Skeletal muscle cell (primary cell): Measurements from ENCODE around the gene PTCSC3.
"Not testable (repeated sequence)": the region's sequence is repeated elsewhere in the genome, so short reads cannot be mapped to it uniquely, and the experiment has no call there.

Experiments used
- DNase-seq: peaks from one replicate; pipeline ENCODE4 v3.0.0-alpha.2; 2010; ENCODE audit warnings: low read depth
- H3K4me3 ChIP-seq: 2 replicates; pipeline ENCODE4 v1.5.1; 2011; ENCODE audit warnings: low read depth, mild to moderate bottlenecking, control low read depth, low read length, moderate library complexity

PTCSC3 gene

DNA sequence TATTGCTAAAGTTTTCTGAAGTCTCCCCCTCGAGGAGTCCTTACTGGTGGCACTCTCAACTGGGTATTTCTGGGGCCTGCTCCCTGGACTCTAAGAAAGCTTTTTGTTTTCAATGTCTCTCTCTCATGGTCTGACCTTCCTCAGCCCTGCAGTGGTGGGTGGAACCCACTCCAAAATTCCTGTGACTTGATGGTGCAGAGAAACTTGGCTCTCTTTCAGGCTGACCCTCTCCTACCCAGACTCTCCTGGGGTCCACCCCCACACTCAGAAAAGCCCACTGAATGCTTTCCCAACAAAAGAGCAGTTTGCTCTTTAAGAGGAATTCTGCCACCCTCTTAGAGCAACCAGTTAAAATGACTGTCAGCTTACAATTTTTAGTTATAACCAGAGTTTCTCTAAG, 967 bp upstream of the PTCSC3 start:
- H3K4me3 ChIP-seq = no peak overlapping the region
- DNase-seq = no peak

DNA sequence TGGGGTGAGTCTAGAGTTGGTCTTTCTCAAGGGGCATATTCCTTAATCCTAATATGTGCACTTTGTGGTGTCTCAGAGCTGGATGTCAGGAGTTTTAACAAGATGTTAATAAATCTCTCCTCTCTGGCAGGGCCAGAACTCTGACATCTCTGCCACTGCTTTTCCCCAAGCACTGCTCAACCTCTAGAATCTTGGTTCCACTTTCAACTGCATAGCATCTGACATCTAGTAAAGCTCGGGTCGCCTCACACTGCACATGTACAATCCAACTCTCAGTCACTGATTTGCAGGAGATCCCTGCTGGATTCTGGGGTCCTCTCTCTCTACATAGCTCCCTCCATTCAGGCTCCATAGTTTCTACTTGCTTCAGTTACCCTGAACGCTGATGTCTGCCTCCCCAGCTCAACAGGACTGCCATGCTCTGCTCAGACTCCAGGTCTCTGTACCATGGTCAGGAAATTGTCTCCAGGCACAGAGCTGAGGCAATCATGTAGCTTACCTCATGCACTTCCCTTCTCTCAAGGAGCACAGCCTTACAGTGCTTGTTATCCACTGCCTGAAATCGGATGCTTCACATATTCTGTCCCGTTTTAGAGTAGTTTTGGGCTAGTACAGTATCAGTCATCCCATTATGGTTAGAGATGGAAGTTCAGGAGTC, 1.6 kb downstream of the PTCSC3 start:
- H3K4me3 ChIP-seq = no peak overlapping the region

DNA sequence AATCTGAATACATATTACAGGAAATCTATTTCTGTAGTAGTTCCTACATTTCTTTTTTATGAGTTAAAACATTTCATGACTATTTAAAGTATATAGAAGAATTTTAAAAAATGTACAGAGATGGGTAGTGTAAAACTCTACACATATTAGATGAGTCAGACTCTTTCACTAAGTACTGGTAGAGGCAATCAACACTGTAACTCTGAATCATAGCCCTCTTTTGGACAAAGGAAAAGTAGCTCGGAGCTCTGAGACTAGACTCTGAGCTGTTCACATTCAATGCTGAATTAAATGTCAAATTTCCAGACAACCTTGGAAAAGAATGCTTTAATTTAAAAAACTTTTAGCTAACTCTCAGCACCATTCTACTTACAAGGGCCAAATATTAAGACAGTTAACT, 3.4 kb downstream of the PTCSC3 start:
- no peak for DNase-seq
- H3K4me3 ChIP-seq = no peak overlapping the region

More for the DNA sequence above, 1.6 kb downstream of the PTCSC3 start:
- no peak for DNase-seq

DNA sequence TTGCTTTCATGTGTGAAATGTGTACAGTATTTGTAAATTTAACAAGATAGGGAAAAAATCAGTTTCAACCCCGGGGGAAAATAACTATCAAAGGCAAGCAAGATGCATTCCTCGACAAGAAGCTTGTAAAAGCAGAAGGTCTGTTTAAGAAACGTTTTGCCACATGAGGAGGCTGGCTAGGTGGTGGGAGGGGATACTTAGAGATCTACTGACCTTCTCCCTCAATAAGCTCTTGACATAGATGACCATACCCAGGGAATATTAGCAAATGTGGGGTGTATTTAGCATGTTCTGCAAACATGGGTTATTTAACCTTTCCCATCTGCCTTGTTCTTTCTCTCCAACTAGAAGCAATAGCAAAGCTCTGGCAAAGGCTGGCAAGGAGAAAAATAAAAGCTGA, 4.9 kb downstream of the PTCSC3 start:
- no peak for DNase-seq
- no peak overlapping the region for H3K4me3 ChIP-seq

DNA sequence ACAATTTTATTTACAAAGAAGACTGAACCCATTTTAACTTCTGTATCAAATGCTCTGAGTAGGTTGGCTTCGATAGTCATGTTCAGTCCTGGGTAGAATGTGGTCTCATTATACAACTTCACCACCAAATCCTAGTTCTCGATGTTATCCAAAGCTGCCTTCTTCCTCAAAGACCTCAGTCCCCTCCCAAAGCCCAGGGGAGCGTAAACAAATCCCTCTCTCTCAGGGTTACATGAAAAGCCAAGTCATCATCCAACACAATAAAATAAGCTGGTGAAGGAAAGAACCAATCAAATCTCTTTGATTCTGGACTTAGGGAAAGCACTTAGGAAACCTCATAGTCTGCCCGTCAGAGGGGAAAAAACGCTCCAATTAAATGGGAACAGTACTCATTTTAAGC, 9.1 kb downstream of the PTCSC3 start:
- H3K4me3 ChIP-seq = no peak overlapping the region
- DNase-seq = no peak

DNA sequence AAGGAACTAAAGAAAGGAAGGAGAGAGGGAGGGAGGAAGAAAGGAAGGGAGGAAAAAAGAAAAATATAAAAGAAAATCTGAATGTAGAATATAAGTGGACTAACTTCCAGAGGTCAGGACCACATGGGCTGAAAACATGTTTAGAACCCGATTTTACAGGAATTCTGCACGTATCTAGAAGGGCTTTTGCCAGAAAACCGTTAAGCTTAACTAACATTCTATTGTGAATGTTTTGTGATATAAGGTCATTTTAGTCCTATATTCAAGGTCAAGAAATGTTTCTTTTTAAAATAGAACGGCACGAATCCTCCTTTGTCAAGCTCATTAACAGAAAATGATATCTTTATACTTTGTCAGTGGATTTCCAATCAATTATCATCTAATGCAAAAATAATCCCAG, 13.1 kb downstream of the PTCSC3 start:
- no peak for DNase-seq
- no peak overlapping the region for H3K4me3 ChIP-seq

DNA sequence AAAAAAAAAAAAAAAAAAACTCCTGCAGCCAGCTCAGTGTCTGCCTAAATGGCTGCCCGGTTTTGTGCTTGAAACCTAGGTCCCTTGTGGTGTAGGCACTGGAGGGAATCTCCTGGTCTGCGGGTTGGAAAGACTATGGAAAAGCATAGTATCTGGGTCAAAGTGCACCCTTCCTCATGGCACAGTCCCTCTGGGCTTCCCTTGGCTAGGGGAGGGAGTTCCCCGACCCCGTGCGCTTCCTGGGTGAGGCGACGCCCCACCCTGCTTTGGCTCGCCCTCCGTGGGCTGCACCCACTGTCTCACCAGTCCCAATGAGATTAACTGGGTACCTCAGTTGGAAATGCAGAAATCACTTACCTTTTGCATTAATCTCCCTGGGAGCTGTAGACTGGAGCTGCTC, 14.3 kb downstream of the PTCSC3 start:
- no peak for DNase-seq
- H3K4me3 ChIP-seq = no peak overlapping the region

DNA sequence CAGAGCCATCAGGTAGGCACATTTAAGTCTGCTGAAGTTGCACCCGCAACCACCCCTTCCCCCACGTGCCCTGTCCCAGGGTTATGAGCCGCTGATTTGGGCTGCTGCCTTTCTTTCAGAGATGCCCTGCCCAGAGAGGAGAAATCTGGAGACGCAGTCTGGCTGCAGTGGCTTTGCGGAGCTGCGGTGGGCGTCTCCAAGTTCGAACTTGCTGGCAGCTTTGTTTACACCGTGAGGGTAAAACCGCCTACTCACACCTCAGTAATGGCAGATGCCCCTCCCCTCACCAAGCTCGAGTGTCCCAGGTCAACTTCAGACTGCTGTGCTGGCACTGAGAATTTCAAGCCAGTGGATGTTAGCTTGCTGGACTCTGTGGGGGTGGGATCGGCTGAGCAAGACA, 14.7 kb downstream of the PTCSC3 start:
- DNase-seq = no peak

DNA sequence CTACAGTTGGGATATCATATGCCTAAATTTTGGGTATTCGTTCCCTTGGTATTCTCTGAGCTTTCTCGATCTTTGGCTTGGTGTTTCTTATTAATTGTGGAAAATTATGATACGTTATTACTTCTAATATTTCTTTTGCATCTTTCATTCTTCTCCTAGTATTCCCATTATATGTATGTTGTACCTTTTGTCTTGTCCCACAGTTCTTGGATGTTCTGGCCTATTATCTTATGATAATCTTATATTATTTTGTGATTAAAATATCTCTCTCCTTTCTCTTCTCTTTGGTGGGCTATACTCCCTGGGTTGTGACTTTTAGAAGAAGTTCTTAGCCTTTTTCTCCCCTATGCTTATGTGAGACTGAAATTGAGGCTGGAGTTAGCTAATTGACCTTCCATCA, 25.2 kb downstream of the PTCSC3 start:
- H3K4me3 ChIP-seq = no peak overlapping the region
- no peak for DNase-seq

More for the DNA sequence above, 14.7 kb downstream of the PTCSC3 start:
- H3K4me3 ChIP-seq = no peak overlapping the region

DNA sequence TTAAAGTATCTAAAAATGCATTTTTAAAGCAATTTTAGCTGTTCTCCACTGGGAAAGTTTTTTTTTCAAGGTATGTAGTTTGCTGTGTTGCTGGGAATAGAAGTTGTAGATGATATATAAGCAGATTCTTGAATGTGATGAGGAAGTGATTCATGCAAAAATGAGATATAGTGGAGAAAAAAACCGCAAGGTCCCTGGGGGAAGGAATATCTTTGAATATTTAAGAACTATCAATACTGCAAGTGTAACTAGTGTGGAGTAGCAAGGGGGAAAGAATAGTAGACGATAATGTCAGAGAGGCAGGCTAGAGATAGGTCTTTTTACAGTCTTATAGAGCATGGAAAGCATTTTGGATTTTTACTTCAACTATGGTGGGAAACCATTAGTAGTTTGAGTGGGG, 42.5 kb downstream of the PTCSC3 start:
- no peak overlapping the region for H3K4me3 ChIP-seq
- no peak for DNase-seq

DNA sequence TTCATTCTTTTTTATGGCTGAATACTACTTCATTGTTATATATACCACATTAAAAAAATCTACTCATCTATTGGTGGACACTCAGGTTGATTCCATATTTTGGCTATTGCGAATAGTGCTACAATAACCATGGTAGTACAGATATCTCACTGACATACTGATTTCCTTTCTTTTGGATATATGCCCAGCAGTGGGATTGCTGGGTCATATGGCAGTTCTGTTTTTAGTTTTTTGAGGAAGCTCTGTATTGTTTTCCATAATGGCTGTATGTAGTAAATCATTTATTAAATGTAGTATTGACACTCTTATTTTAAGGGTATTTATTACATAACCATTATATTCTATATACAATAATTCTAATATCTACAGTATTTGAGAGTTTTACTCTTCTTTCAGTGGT, 43.7 kb downstream of the PTCSC3 start:
- no peak for DNase-seq
- no peak overlapping the region for H3K4me3 ChIP-seq

DNA sequence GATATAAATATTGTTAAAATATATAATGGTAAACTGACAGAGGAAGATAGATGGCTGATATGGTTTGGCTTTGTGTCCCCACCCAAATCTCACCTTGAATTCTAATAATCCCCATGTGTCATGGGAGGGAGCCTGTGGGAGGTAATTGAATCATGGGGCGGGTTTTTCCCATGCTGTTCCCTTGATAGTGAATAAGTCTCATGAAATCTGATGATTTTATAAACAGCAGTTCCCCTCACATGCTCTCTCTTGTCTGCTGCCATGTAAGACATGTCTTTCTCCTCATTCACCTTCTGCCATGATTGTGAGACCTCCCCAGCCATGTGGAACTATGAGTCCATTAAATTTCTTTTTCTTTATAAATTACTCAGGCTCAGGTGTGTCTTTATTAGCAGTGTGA, 46.3 kb downstream of the PTCSC3 start:
- no peak overlapping the region for H3K4me3 ChIP-seq
- no peak for DNase-seq

DNA sequence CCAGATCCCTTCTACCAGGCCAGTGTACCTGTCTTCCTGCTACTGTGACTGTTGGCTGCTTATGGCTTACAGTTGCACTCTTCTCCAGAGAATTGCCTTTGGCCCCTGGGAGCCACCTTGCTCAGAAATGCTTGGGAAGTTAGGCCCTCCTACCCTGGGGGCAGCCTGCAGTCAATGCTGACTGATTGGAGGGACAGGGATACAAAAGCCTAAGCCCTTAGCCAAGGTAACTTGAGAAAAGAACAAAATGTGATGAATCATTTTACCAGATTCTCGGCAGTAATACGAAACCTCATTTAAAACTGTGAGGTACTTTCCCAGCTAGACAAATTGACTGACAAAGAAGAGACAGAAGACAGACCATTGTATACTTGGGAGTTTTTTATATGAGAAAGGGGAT, 47.3 kb downstream of the PTCSC3 start:
- no peak overlapping the region for H3K4me3 ChIP-seq
- no peak for DNase-seq

DNA sequence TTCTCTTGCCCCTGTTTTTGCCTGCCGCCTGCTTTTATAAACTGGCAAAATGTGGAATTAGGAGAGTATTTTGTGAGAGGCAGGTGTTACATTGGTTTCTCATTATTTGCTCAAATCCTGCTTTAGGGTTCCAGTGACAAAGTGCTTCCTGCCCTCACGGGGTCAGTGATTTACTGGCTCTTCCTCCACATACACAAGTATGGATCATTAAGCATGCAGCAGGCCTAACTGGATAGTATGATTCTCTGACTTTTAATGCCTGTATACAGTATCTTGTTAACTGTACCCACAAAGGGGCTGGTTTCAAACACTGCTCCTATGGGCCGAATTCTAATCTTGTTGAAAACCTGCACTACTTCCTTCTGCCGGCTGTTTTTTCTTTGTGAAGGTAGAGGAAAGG, 63.2 kb downstream of the PTCSC3 start:
- H3K4me3 ChIP-seq = no peak overlapping the region
- no peak for DNase-seq

DNA sequence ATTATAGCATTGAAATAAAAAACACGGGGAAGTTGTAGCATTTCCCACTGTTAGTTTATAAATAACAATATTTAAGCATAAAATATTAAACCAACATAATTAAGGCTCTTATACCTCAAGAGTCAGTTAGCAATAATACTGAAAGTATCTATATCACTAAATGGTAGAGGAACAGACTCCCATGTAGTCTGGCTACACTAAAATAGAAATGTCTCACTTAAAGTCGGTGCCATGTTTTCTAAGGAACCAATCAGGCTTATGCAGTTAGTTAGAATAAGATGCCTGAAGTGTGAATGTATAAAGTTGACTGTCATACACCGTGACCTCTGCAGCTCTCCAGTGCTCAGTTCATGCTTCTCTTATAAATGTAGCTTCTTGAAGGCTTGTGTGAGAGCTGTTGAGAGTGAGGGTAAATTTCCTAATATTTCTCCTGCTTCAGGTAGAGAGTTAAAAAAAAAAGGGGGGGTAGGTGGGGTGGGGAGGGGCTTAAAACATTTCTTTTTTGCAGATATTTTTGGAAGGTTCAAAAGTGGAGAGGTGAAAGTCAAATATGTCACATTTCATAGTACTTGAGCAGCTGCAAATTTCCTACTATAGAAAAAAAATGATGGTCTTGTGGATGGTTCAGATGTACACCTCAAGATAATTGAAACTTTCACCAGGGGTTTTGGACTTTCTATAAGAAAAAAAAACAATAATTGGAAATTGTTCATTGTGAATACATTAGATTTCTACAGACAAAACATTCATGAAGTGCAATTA, 64.5 kb downstream of the PTCSC3 start:
- no peak for DNase-seq
- no peak overlapping the region for H3K4me3 ChIP-seq

DNA sequence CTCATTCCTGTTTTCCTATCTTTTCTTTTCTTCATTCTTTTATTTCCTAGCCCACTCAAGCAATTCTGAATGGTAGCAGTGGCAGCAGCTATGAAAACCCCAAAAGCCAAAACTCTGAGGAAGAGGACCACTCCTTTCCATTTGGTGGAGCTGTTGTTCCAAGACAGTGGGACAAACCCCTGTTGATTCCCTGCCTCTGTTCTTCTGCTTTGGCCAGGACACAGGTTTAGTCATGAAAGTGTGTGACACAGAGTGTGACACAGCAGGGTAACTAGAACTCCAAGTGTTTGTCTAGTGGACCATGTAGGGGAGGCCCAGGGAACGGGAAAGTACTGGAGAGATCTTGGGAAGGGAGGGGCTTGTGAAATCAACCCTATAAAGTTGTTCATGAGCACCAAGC, 71.1 kb downstream of the PTCSC3 start:
- no peak overlapping the region for H3K4me3 ChIP-seq
- DNase-seq = no peak

DNA sequence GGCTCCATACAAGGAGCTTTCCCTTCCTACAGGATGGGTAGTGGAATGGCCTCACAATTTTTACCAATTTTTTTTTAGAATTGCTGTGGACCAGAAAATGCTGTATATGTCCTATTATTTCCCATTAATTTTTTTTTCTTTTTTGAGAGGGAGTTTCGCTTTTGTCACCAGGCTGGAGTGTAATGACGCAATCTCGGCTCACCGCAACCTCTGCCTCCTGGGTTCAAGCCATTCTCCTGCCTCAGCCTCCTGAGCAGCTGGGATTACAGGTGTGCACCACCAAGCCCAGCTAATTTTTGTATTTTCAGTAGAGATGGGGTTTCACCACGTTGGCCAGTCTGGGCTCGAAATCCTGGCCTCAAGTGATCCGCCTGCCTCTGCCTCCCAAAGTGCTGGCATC, 72.3 kb downstream of the PTCSC3 start:
- not testable (repeated sequence) for DNase-seq, H3K4me3 ChIP-seq

DNA sequence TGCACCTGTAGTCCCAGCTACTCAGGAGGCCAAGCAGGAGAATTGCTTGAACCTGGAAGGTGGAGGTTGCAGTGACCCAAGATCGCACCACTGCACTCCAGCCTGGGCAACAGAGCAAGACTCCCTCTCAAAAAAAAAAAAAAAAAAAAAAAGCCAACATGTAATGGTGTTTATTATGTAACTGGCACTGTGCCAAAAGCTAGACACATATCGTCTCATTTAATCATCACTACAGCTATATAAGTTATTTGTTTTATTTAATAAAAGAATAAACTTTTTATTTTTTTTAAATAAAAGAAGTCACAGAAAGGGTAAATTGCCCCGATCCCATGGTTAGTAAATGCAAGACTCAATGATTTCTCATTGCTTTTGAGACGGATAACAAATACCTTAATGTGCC, 76.9 kb downstream of the PTCSC3 start:
- DNase-seq = no peak
- no peak overlapping the region for H3K4me3 ChIP-seq

DNA sequence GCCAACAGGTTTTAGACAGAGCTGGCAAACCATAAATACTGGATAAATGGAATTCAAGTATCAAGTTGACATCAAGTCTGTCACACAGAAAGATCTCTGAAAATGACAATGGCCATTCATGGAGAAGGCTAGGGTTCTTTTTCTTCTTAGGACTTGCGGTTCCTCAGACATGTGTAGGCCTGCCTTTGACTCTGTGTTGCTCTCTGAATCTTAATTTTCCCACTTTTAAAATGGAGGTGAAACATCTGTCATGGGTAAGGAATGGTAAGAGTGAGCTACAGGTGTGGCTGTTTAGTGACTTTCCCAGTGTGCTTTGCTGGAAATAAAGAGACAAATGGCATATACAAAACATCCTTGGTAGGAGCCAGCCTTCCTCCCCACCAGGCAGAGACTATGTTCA, 79.2 kb downstream of the PTCSC3 start:
- no peak for DNase-seq
- H3K4me3 ChIP-seq = no peak overlapping the region

DNA sequence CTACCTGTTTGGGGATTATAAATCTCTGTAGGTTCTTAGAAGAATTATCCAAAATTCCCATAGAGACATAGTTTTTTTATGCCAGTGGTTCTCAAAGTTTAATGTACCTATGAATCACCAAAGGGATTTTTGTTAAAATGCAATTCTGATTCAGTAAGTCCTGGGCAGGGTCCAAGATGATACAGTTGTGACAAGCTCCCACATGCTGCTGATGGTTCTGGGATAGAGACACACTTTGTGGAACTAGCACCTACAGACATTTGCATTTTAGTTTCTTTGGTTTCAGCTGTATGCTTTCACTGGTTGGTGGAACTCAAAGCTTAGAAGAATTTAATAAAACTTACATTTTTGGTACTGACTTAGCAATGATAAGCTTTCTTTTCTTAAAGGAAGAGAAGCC, 80.4 kb downstream of the PTCSC3 start:
- H3K4me3 ChIP-seq = no peak overlapping the region
- no peak for DNase-seq

DNA sequence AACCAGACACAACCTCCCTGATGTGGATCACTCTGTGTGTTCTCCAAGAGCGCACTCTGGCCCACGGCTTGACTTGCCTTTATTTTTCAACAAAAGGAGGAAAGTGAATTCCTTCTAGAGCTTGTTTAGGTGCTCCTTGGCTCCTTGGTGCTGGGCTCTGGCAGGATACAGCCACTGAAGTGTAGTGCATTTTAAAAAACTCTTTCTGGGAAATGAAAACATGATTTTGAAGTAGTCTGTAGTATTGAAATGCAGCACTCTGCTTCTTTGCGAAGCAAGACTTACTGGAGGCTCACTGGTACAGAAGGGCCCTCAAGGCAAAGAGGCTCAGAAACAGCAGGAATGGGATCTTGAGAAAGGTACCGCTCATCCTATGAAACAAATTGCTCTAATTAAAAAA, 81.6 kb downstream of the PTCSC3 start:
- DNase-seq = no peak
- H3K4me3 ChIP-seq = no peak overlapping the region
